SK-N-DZ (cell line): ENCODE results near the gene SMG6.

Source experiments
- DNase-seq: peaks from one replicate; pipeline ENCODE4 v3.0.0-alpha.2; 2015; ENCODE audit warnings: low spot score

SMG6 gene

DNA sequence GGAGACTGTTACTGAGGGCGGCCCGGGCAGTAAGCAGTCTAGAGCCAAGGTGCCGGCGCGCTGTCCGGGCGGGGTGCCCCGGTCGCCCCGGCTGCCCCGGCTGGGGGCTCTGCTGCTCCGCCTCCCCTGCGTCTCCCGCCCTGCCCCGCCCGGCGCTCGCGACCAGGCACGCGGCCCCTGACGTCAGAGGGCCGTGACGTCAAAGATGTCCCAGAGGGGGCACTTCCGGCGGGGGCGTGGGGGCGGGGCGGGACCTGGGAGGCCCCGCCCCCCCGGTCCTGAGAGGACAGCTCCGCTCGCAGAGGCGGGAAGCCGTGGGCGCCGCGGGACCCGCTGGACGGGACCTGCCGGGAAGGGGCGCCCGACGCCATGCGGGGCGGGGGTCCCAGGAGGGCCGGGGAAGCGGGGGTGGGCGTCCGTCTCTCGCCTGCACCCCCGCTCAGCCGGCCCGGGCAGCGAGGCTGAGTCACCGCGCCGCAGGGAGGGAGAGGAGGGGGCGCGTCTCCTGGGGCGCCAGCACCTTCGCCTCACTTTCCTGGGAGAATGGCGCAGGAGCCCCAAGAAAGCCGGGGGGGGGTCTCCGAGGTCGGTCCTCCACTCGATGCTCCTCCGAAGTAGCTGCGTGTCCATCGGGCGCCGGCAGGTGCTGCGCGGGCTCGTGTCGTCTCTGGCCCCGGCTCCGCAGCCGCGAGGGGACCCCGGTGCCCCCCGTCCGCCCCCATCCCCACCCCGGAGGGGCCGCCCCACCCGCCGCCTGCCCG, 253.1 kb downstream of the SMG6 start:
- DNase-seq = peak; percentile 85

DNA sequence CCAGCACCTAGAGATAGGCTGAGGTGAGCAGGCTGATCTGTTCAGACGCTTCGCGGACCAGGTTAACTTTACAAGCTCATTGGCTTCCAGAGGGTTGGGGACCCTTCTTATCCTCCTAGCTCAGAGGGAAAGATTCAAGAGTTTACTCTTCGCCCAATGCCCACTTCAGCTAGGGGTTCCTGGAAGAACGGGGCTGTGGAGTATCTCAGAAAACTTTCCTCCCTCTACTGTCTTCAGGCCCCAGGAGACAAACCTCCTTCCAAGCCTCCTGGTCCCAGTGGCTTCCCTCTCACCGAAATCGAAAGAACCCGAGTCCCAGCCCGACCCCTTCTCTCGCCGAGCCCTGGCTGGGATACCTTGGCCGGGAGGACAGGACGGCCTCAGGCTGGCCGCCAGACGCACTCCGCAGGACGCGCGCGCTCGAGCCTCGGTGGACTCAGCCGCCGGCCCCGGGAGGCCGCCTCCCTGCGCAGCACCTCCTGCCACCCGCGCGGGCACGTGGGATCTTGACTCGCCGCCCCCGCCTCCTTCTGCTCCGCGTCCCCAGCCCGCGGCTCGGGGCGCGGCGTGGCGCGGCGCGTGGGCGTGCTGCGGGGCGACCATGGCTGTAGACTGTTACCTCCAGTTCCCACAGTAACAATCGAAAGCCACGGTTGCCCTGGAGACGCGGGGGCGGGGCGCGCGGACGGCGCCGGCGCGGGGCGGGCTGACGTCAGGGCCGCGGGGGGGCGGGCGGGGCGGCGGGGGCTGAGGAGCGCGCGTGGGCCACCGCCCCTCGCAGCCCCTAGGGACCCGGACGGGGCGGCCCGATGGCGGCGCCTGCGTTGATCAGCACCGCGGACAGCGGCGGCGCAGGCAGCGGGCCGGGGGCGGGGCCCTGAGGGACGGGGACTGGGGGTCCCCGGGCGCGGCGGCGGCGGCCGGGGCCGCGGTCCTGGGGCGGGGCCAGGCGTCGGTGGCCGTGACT, 254.0 kb downstream of the SMG6 start:
- peak; percentile 71 for DNase-seq

DNA sequence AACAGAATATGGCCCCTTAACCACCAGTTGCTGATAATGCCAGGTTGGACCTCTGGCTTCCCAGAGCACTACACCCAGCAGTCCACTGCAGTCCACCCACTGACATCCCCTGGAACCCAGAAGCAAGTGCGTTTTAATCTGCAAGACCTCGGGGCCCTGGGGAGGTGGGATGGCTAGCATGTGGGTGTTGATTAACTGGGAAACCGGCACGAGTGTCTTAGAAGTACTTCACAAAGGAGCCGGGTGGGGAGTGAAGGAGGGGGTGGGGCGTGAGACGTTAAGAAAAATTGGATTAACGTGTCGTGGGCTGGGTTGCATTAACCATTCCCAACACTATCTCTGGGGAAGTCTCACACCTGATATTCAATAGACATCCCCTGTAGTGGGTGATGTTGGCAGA, 254.8 kb downstream of the SMG6 start:
- no peak for DNase-seq

DNA sequence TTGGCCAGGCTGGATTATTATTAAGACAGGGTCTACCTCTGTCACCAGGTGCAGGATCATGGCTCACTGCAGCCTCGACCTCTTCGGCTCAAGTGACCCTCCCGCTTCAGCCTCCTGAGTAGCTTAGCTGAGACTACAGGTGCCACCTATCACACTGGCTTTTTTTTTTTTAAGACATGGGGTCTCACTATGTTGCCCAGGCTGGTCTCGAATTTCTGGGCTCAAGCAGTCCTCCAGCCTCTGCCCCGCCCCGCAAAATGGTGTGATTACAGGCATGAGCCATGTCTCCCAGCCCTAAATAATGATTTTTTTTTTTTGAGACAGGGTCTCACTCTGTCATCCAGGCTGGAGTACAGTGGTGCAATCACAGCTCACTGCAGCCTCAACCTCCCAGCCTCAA, 256.0 kb downstream of the SMG6 start:
- DNase-seq = no peak

DNA sequence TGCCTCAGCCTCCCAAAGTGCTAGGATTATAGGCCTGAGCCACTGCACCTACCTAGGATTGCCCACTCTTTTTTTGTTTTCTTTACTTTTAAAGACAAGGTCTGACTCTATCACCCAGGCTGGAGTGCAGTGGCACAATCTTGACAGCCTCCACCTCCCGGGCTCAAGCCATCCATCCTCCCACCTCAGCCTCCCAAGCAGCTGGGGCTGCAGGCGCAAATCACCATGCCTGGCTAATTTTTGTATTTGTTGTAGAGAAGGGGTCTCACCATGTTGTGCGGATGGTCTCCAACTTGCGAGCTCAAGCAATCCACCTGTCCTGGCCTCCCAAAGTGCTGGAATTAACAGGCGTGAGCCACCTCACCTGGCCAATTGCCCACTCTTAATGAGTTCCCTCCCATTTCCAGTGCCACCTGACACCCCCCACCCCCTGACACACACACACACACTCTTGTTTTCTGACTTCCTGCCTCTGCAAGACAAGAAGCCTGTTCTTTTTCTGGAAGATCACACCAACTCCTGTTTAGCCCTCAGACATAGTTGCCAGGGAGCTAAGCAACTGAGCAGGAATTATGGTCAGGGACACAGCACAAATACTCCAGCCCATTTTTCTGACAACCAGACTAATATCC, 259.2 kb downstream of the SMG6 start:
- no peak for DNase-seq

DNA sequence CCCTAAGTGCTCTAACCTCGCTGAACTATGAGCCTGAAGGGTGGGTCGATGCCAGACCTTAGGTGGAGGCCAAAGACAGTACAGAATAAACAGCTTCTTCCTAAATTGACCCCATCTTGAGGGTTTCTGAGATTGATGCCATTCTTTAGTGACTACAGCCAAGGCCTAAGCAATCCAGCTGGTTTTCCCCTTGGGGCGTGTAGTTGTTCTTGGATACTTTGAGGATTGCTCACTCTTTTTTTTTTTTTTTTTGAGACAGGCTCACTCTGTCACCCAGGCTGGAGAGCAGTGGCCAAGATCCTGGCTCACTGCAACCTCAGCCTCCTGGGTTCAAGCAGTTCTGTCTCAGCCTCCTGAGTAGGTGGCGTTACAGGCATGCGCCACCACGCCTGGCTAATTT, 259.8 kb downstream of the SMG6 start:
- DNase-seq = no peak

DNA sequence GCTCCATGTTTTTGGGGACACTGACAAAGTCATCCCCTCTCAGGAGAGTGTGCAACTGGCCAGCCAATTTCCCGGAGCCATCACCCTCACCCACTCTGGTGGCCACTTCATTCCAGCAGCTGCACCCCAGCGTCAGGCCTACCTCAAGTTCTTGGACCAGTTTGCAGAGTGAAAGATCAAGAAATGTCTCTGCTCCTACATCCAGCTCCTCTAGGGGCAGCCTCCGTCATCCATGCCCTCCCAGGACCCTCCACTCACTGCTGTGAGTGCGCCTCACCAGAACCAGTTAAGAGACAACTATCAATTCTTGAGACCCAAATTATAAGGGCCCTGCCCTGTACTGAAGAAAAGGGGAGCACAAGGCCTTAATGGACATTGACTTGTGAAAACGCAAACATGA, 260.7 kb downstream of the SMG6 start:
- DNase-seq = peak; percentile 46

DNA sequence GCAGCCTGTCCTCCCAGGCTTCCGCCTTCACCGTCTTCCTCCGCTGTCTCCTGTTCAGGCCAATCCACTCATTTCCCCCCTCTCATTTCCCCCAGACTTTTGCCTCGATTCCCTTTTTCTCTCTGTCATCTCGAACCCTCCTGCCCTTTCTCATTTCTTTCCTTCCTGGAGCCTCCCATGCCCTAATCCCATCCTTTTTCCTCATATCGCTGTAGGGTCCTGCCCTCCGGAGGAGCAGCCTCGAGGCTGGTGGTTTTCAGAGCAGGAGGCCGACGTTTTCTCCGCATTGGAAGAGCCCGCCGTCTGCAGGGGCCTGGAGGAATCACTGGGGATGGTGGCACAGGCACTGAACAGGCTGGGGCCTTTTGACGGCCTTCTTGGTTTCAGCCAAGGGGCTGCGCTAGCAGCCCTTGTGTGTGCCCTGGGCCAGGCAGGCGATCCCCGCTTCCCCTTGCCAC, 261.2 kb downstream of the SMG6 start:
- DNase-seq = peak; percentile 64

DNA sequence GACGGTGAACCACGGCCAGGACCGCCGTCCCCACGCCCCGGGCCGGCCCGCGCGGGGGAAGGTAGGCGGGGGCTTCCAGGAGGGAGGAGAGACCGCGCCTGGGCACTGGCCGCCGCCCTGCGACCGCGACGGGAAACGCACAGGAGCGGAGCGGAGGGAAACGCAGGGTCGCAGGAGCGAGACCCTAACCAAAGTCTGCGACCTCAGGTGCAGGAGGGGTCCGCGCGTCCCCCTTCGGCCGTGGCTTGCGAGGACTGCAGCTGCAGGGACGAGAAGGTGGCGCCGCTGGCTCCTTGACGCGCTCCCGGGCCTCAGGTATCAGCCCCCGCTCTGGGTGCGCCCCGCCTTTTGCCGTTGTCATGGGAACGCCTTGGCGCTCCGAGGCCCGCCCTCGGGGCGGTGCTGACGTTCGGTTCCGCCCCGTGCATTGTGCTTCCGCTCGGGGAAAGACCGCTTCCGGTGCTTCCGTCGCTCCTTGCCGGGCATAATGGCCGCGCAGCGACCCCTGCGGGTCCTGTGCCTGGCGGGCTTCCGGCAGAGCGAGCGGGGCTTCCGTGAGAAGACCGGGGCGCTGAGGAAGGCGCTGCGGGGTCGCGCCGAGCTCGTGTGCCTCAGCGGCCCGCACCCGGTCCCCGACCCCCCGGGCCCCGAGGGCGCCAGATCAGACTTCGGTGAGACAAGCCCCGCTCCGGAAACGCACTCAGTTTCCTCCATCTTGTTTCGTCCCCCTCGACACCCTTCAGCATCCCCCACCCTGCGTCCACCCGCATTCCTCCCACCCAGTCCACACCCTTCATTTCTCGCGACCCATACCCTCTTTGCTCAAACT, 261.8 kb downstream of the SMG6 start, which contains the start of gene OVCA2:
Gene OVCA2, plus strand, starts transcription at position 462 of the 829 bp plus-strand sequence. Its CDS starts 26 bp downstream, at position 488.
- DNase-seq = peak; percentile 96

DNA sequence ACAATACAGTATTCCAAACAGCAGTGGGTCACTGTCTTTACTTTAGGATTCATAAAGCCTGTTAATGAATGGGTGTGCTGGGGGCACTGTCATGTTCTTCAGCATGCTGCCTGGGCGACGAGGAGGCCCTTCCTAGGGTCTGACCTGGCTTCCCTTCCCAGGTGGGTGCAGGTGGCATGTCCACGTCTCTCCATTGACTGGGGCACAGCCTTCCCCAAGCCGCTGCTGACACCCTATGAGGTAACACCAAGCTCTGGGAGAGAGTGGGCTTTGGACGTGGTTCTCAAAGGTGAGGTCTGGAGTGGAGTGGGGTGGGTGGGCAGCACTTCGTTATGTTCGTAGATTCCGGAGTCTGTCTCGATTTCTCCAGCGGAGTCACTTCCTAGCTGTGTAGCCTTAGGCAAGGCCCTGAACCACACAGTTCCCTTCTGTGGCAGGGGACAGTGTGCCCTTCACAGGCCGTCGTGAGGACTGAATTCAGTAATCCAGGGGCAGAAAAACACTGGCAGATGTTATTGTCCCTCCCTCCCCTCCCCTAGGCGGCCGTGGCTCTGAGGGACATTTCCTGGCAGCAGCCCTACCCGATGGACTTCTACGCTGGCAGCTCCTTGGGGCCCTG, 262.5 kb downstream of the SMG6 start:
- no peak for DNase-seq

DNA sequence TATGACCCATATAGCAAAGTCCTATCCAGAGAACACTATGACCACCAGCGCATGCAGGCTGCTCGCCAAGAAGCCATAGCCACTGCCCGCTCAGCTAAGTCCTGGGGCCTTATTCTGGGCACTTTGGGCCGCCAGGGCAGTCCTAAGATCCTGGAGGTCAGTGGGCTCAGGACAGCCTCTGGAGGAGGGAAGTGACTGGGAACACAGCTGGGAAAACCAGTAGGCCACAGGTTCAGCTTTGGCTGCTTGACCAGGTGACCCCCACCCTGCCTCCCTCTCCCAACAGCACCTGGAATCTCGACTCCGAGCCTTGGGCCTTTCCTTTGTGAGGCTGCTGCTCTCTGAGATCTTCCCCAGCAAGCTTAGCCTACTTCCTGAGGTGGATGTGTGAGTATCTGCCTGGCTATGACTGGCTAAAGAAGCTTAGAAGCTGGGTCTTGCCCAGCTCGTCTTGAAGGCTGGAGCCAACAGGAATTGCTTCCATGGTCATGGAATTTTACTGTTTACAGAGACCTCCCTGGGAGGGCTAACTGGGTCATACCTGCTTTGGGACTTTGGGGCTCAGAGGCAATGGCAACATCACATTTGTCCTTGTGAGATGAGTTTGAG, 263.3 kb downstream of the SMG6 start:
- DNase-seq = no peak

DNA sequence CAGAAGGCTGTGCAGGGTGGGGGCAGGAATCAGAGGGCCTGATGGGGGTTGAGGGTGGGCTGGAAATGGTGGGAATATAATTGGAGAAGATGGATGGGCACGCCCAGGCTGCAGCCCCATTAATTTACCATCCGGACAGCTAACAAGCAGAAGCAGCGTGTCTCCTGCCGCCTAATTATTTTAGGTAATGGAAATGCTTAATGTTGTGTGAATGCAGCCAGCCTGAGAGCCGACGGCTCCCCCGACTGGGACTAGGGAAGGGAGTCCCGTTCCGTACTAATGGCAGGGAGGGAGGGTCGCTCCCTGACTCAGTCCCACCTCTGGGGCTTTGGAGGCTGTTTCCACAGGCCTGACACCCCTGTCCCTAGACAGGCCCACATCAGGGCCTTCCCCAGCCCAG, 266.4 kb downstream of the SMG6 start:
- no peak for DNase-seq

DNA sequence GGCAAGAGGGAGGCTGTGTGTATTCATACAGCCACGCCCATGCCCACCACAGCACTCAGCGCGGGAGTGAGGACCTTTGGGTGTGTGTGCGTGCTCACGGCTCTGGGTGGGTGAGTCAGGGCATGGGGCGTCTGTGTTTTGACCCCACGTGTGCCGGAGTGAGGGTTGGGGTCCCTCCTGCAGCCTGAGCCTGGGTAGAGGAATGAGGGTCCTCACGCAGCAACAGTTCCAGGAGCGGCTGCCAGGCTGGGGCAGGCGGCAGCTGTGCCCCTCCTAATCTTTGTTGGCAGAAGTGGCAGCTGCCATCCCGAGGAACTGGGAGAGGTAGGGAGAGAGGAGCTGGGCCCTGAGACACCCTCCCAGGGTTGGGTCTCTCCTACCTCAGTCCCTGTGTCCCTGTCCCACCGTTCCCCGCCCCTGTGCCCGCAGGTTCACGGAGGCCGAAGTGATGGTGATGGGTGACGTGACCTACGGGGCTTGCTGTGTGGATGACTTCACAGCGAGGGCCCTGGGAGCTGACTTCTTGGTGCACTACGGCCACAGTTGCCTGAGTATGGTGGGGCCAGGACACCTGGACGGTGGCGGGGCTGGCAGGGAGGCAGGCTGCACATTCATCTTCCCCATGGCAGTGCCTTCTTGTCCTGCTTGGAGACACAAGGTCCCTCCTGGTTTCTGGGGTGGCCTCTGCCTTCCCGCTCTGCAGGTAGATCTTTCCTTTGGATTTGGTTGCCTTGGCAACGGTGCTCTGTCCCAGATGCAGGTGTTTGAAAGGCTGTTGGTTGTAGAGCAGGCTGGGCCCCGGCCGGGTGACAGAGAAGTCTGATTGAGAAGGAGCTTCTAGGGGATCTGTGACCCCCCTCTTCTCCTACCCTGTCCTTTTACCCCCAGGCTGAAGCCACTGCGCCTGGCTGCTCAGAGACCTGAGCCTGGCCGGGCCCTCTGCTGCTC, 267.8 kb downstream of the SMG6 start:
- DNase-seq = no peak

DNA sequence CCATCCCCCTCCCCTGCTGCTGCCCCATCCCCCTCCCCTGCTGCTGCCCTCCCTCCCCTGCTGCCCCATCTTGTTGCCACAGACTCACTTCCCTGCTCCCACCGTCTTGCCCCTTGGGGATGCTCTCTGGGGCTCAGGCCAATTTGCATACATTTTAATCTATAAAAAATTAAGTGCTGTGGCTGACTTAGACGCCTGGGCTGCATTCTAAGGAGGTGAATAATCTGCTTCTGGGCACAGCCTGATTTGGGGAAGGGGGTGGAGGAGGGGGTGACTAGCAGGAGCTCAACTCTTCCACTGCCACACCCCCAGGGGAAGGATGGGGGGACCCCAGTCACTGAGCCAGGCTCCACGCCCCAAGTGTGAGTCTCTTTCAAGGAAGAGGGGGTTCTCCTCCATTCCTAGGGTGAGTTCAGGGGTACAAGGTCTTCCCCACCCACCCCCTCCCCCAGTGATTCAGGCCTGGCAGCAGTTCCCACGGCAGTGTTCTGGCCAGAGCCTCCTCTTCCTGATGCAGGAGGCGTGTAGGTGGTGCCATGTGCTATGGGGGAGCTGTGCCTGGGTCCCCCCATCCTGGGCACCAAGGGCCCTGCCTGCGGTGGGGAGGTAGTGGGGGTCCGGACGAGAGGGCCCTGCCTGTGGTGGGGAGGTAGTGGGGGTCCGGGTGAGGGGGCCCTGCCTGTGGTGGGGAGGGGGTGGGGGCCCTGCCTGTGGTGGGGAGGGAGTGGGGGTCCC, 268.6 kb downstream of the SMG6 start:
- no peak for DNase-seq

DNA sequence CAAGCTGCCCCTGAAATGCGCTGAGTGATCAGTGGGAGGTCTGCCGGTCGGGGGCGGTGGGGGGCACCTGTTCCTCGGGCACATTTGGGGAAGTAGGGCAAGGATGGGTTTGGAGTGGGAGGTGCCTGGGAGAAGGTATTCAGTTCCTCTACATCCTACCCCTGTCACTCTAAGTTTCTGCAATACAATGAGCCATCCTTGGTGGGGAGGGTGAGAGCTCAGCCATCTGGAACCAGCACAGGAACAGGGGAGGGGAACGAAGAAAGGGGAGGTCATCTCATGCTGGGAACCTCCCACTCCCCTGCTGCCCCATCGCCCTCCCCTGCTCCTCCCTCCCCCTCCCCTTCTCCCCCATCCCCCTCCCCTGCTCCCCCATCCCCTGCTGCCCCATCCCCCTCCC, 269.4 kb downstream of the SMG6 start:
- no peak for DNase-seq

DNA sequence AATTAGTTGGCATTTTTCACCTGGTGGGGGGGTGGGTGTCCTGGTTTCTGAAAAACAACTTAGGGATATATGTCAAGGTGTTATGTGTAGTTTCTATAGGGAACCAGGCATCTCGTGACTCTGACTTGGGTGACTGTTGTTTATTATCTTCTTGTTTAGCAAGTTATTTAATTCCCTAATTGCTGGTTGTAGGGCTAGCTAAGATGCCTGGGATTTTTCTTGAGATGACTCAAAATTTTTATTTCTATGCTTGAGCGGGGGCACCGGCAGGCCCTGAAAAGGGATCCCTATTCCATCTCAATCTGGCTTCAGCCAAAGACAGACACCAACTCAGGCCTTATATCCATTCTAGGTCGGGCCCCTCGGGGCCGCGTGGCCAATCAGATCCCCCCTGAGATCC, 270.4 kb downstream of the SMG6 start:
- no peak for DNase-seq

DNA sequence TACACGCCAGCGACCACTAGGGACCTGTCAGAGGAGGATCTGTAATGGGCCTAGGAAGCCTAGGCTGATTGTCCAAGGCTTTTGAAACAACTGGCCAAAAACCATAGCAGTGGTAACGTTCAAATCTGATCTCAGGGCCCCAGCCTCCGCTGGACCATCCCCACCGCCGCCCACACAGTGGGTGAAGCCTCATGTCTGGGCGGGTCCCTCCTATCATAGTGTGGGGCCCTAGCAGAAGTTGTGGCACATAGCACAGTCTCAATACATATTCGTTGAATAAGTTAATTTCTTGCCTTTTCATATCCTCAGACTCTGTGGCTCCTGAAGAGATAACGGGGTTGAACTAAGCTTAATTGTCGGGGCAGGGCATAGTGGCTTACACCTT, 272.8 kb downstream of the SMG6 start:
- no peak for DNase-seq
